Activated T-cell treated with anti-CD3 and anti-CD28 coated beads, Interleukin-2, amount 50 U/mL, for 72 hours (primary cell): ENCODE measurements around the gene SEC23A. TPM values are rescaled to one million over a fixed set of nuclear protein-coding genes. Genes with fewer than 3 reads are reported as not detected.
"Not testable (repeated sequence)": the region's sequence is repeated elsewhere in the genome, so short reads cannot be mapped to it uniquely, and the experiment has no call there.

Source experiments
- ATAC-seq, 2 donors: fragments of 150-1000 bp; cut with Tn5 transposase; replicated peaks in 1 of 2; 2 replicates each; pipeline ENCODE4 v1.10.0; 2021; ENCODE audit warnings: moderate library complexity in 2 of 2, mild to moderate bottlenecking in 1 of 2
- DNase-seq, 2 donors: peaks; one replicate each; pipeline ENCODE4 v3.0.0; 2021 to 2022; ENCODE audit warnings: mixed read lengths in 1 of 2
- H3K27ac Mint-ChIP-seq: one replicate; pipeline ENCODE4 v1.8.0; 2022; ENCODE audit warnings: mild to moderate bottlenecking, moderate library complexity, mixed read lengths
- H3K27me3 Mint-ChIP-seq: one replicate; pipeline ENCODE4 v1.8.0; 2022; ENCODE audit warnings: low read depth, mixed read lengths
- H3K36me3 Mint-ChIP-seq, 2 donors: one replicate each; pipeline ENCODE4 v1.8.0; 2022; ENCODE audit warnings: mixed read lengths in 2 of 2, mild to moderate bottlenecking in 1 of 2; ENCODE audit not compliant: insufficient read depth in 2 of 2
- H3K4me1 Mint-ChIP-seq: one replicate; pipeline ENCODE4 v1.8.0; 2022; ENCODE audit warnings: low read depth, mixed read lengths
- H3K4me3 Mint-ChIP-seq, 2 donors: one replicate each; pipeline ENCODE4 v1.8.0; 2022; ENCODE audit warnings: mild to moderate bottlenecking in 2 of 2, mixed read lengths in 2 of 2, moderate library complexity in 2 of 2
- H3K9me3 Mint-ChIP-seq, 2 donors: one replicate each; pipeline ENCODE4 v1.8.0; 2022; ENCODE audit warnings: mixed read lengths in 2 of 2
- total RNA-seq, 2 donors: library from RNA; stranded (reverse); gene quantifications; one replicate each; pipeline ENCODE4 v1.2.3, GENCODE V29; 2022

Gene SEC23A
- total RNA-seq, 2 donors from 2014 or later = 60.9 to 71.3 TPM

DNA sequence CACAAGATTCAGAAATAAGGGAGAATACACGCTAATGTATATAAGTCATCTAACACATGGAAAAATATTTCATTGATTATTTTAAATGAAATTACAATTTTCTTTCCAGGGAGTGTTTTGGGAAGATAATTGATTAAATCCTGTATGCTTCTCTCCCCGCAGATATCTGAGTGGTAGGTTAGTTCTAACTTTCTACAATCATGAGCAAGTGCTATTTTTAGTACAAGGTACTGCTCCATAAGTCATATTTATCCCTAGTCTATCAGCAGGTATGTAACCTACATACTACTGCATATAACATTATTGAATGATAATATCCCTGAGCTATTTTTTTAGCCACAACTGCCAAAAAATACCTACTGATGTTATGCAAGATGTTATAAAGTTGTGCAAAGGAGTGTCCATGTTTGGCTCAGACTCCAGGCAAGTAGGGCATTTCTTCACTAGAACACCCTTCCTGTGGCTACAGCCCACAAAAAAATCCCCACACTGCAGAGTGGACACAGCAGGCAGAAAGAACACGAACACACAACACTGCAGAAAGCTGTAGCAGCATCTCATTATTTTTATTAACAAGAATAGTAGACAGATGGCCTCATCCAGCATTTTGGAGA lies 87.0 kb downstream of the SEC23A start:
- no peaks in the 10 kb centered on the region for H3K36me3 Mint-ChIP-seq
- H3K27me3 Mint-ChIP-seq = no peaks in the 10 kb centered on the region
- no peaks in the 10 kb centered on the region for H3K4me1 Mint-ChIP-seq
- DNase-seq = no peak
- H3K9me3 Mint-ChIP-seq = no peaks in the 10 kb centered on the region
- no peak overlapping the region for H3K27ac Mint-ChIP-seq
- no peak overlapping the region for H3K4me3 Mint-ChIP-seq
- ATAC-seq = no peak

DNA sequence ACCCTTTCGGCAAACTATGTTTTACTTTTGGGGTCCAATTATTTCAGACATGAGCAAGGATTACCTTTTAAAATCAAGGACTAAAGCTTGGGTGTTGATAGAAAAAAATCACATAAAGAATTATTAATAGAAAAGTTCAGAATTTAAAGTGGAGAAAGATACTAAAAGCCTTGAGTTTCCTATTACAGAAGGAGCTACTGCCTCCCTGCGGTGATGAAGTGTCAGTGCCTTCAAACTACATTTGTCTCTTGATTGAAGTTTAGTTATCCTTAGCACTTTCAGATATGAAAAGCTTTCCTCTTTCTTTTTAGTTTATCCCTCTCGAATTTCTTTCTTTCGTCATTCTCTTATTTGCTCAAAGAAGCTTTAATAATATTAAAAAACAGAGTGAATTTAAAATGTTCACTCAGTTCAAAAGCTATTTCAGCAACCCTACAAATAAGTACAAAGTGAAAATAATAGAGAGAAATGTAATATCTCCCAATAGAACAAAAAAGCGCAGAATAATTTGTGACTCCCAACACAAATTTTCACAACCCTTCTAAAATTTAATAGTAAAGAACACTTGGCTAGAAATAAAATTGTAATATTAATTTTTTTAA lies 87.6 kb downstream of the SEC23A start:
- no peak overlapping the region for H3K27ac Mint-ChIP-seq
- H3K27me3 Mint-ChIP-seq = no peaks in the 10 kb centered on the region
- no peaks in the 10 kb centered on the region for H3K36me3 Mint-ChIP-seq
- H3K4me1 Mint-ChIP-seq = no peaks in the 10 kb centered on the region
- no peak overlapping the region for H3K4me3 Mint-ChIP-seq
- ATAC-seq = no peak
- no peaks in the 10 kb centered on the region for H3K9me3 Mint-ChIP-seq
- peak in 1 of 2 donors; percentile 9 for DNase-seq

DNA sequence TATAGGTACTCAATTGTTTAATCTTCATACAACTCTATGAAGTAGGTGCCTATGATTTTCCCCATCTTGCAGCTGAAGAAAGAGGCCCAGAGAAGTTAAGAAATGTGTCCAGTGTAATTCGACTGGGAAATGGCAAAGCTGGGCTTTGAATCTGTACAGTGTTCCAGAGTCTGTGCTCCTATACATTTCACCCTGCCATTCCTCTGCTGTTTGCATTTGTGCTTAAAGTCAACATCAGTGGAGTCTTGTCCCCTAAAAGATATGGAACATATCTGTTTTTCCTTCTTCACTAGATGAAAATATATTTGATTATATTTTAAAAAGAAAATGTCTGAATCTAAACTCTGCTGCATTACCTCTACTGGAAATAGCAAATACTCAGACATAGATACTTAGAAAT lies 88.6 kb downstream of the SEC23A start:
- DNase-seq (no peak), ATAC-seq (no peak)
- no peaks in the 10 kb centered on the region for H3K4me1 Mint-ChIP-seq
- H3K4me3 Mint-ChIP-seq = no peak overlapping the region
- H3K27ac Mint-ChIP-seq = no peak overlapping the region
- no peaks in the 10 kb centered on the region for H3K9me3 Mint-ChIP-seq
- H3K36me3 Mint-ChIP-seq = no peaks in the 10 kb centered on the region
- no peaks in the 10 kb centered on the region for H3K27me3 Mint-ChIP-seq

DNA sequence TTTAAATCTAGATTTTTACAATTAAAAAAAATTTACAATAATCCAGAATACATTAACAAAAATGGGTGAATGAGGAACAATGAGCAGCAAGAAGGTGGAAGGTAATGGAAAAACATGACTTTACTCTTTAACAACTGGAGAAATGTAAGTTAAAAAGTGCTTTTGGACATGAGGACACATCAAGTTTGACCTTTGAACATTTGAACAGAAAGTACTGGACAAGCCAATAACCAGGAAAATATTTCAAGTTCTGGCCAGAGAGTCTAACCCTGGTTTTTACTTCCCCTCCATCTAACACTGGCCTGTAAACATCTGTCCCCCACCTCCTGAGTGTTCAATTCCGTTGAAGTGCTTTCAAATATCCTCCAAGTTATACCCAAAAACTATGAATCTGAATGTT lies 94.1 kb downstream of the SEC23A start:
- not testable (repeated sequence) for ATAC-seq, H3K4me3 Mint-ChIP-seq, H3K27me3 Mint-ChIP-seq, H3K27ac Mint-ChIP-seq, H3K9me3 Mint-ChIP-seq, H3K4me1 Mint-ChIP-seq, DNase-seq, H3K36me3 Mint-ChIP-seq

DNA sequence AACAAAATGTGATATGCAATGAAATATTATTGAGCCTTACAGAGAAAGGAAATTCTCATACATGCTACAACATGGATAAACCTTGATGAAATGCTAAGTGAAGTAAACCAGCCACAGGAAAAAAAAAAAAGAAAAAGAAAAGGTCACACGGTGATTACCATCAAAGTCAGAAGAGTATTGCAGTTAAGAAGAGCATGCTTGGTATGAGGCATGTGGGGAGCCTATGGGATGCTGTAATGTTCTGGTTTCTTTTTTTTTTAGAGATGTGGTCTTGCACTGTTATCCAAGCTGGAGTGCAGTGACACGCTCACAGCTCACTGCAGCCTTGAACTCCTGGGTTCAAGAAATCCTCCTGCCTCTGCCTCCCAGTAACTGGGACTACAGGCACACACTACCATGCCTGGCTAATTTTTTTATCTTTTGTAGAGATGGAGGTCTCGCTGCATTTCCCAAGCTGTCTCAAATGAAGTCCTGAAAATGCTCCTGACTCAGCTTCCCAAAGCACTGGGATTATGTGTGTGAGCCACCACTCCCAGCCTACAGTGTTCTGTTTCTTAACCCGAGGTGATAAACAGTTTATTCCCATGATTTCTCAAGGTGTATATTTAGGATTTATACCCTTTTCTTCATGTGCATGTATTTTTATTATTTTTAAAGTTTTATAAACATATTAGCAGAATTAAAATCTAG lies 96.2 kb downstream of the SEC23A start:
- Mint-ChIP-seq H3K36me3 (no peaks in the 10 kb centered on the region), H3K4me1 (no peaks in the 10 kb centered on the region), H3K9me3 (no peaks in the 10 kb centered on the region), H3K27me3 (no peaks in the 10 kb centered on the region), H3K27ac (no peak overlapping the region), H3K4me3 (no peak overlapping the region)
- DNase-seq (no peak), ATAC-seq (no peak)

DNA sequence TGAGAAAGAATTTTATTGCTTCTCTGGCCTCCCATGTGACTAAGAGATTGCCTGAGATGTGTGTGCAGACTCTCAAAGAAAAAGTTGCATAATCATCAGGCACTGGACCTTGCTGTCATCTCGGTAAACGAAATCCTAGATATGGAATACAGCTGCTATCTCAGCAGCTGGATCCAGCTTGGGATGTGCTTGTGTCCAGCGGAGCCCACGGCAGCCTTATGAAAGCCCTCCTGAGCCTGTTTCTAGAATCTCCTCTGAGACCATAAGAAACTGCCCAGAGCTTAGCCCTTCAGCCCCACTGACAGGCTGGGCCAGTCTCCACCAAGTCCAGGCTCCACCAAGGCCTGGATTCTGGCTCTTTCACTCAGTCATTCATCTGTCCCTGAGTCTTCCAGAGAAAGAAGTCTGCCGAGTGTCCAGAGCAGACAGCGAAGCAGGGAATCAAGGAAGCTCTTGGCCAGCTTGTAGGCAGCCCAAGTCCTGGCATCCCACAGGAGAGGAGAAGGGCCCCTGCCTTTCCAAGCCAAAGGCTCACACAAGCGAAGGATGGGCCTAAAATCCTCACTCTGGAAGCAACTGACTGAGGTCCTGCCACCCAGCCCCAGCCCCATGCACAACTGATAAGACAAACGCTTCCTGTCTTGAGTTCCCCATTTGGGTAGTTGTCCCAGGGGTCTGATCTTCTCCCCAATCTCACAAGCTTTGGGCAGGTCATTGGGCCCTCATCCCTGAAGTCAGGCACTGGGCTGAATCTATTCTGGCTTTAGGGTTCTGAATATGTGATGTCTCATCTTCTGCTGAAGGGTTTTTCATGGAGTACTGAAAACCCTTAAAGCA lies 97.8 kb downstream of the SEC23A start:
- ATAC-seq (no peak), DNase-seq (no peak)
- Mint-ChIP-seq H3K9me3 (no peaks in the 10 kb centered on the region), H3K4me3 (no peak overlapping the region), H3K27ac (no peak overlapping the region), H3K4me1 (no peaks in the 10 kb centered on the region), H3K27me3 (no peaks in the 10 kb centered on the region), H3K36me3 (no peaks in the 10 kb centered on the region)

DNA sequence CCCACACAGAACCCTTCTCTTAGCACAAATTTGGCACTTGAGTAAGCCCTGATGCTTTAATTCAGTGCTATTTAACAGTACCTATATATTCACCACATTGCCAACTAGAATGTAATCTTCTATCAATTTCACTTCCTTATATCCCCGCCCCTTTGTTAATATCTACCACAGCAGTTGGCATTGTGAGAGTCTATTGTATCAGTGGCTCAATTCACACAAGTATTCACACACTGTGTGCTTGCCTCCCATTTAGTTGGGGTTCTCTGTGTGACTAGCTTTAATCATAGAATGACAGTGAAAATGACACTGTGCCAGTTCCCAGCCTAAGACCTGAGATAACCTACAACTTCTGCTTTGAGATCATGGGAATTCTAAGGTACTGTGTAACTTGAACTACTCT lies 103.1 kb downstream of the SEC23A start:
- H3K27me3 Mint-ChIP-seq = peaks cover 6% of the 10 kb centered on the region
- no peak overlapping the region for H3K27ac Mint-ChIP-seq
- no peak for DNase-seq
- no peaks in the 10 kb centered on the region for H3K4me1 Mint-ChIP-seq
- H3K9me3 Mint-ChIP-seq = no peaks in the 10 kb centered on the region
- H3K36me3 Mint-ChIP-seq = no peaks in the 10 kb centered on the region
- no peak for ATAC-seq
- no peak overlapping the region for H3K4me3 Mint-ChIP-seq

DNA sequence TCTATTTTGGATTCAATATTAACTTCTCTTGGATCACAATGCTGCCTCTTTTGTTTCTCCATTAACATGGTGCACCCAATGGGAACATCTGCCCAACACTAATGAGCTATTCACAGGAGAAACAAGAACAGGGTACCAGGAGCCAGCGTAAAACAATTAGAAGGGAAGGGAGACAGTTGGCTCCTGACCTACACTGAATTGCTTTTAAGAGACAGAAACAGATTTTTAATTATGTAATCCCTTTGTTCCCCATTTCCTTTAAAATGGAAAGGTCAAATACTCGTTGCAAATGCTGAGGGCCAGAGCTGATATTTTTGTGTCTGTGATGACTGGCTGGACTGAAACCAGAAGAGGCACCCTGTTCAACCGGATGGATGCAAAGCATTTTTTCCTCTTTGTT lies 108.3 kb downstream of the SEC23A start:
- peaks cover 9% of the 10 kb centered on the region for H3K4me1 Mint-ChIP-seq
- DNase-seq = no peak
- peaks cover 6% of the 10 kb centered on the region for H3K27me3 Mint-ChIP-seq
- H3K4me3 Mint-ChIP-seq = no peak overlapping the region
- no peak overlapping the region for H3K27ac Mint-ChIP-seq
- H3K9me3 Mint-ChIP-seq = no peaks in the 10 kb centered on the region
- ATAC-seq = no peak
- H3K36me3 Mint-ChIP-seq = no peaks in the 10 kb centered on the region

DNA sequence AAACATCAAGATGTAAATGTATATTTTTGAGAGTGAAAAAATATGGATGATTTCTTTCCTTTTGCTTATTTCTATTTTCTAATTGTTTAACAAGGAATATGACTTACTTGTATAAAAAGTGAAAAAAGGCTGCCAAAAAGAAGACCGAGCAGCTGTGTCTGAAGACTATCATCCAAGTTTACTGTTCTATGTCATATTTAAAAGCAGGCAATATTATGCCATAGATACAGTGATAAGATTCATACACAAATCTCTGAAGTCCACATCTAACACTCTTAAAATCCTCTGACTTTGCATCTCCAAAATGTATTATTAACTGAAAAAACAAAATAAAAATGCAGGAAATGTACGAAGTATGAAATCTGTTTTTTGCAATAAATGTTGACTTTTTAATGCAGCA lies 109.1 kb downstream of the SEC23A start:
- H3K27me3 Mint-ChIP-seq = peaks cover 6% of the 10 kb centered on the region
- DNase-seq (no peak), ATAC-seq (no peak)
- H3K4me3 Mint-ChIP-seq = no peak overlapping the region
- H3K36me3 Mint-ChIP-seq = no peaks in the 10 kb centered on the region
- H3K9me3 Mint-ChIP-seq = no peaks in the 10 kb centered on the region
- no peak overlapping the region for H3K27ac Mint-ChIP-seq
- peaks cover 9% of the 10 kb centered on the region for H3K4me1 Mint-ChIP-seq

DNA sequence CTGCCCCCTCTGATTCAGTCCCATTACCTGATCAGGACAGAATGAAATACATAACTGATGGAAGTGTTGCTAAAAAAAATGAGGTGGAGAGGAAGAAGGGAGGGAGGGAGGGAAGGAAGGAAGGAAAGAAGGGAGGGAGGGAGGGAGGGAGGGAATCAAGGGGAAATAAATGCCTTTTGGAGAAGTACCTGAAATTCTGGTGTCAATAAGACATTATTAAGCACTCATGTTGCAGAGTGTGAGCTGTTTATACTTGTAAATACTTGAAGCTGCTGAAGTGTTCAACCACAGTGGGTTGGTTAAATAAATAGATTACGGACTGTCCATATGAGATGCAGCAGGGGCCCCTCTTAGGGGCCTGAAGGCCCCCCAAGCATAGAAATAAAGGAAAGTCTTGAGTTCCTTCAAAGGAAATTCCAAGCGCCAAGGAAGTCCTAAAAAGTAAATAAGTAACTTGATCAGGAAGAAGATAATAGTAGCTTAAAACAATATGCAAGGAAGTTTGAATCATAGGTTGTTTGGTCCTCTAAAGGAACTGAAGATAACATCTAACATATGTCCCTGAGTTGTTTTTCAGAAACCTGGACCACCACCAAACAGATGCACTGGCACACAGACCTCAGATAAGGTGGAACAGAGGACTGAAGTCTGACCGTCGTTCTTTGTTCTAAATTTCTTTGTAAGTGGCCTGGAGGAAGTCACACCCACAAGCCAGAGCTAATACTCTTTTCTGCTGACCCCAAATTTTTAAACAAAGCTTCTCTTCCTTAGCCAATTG lies 110.8 kb downstream of the SEC23A start:
- Mint-ChIP-seq H3K36me3 (no peaks in the 10 kb centered on the region), H3K27me3 (peaks cover 6% of the 10 kb centered on the region), H3K4me3 (no peak overlapping the region), H3K9me3 (no peaks in the 10 kb centered on the region), H3K4me1 (peaks cover 9% of the 10 kb centered on the region), H3K27ac (no peak overlapping the region)
- no peak for DNase-seq
- ATAC-seq = no peak

DNA sequence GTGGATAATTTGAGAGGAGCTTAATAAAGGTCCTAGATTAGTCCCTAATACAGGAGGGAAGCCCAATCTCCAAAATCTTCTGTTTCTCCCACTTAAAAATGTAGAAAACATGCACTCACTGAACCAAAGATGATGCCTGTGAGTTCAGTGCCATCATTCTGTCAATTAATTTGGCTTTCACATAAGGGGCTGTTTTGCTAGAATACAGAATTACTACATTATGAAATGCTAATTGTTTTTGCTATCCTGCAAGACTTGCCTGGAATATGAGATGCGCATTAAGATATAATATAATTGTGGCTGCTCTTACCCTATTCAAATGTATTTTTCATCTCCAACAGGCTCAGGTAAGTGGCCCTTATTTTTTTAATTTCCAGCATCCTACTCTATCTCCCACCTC lies 111.7 kb downstream of the SEC23A start:
- DNase-seq = no peak
- H3K4me3 Mint-ChIP-seq = no peak overlapping the region
- ATAC-seq = no peak
- H3K9me3 Mint-ChIP-seq = no peaks in the 10 kb centered on the region
- no peak overlapping the region for H3K27ac Mint-ChIP-seq
- peaks cover 9% of the 10 kb centered on the region for H3K4me1 Mint-ChIP-seq
- peaks cover 6% of the 10 kb centered on the region for H3K27me3 Mint-ChIP-seq
- H3K36me3 Mint-ChIP-seq = no peaks in the 10 kb centered on the region

DNA sequence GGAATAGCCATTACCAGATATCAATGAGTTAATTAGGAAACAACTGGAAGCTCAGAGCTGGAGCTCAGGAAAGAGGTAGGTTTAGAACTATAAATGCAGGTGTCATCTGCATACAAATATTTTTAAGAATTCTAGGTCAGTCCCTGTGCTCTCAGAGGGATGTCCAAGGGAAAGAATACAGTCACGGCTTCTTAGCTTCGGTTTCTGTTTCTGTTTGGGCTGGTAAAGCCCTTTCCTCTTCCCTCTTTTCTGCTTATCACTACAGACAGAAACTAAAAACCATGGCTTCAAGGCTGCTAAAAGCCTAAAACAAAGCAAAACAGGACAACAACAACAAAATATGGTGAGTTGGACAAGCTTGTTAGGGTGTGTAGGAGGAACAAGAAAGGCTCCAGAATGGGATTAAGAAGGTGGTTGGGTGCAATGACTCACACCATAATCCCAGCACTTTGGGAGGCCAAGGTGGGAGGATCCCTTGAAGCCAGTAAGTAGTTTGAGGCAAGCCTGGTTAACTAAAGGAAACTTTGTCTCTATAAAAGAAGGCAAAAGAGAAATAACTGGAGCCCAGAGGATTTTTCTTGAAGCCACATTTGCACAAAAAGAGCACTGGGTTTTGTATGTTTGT lies 113.0 kb downstream of the SEC23A start:
- ATAC-seq (peak in 1 of 2 donors; percentile 26), DNase-seq (no peak)
- Mint-ChIP-seq H3K9me3 (no peaks in the 10 kb centered on the region), H3K36me3 (no peaks in the 10 kb centered on the region), H3K27me3 (no peaks in the 10 kb centered on the region), H3K4me1 (peaks cover 9% of the 10 kb centered on the region), H3K27ac (peak overlapping the region; percentile 4), H3K4me3 (peak overlapping the region in 1 of 2 donors; percentile 67)
